EL (cell line): ENCODE results near the gene TPRG1L.

ENCODE experiments used
- DNase-seq: peaks from one replicate; pipeline ENCODE4 v3.0.0-alpha.2; 2016

The TPRG1L gene

GRCh38 chr1:3630161-3630611, 5.4 kb downstream of the TPRG1L start:
- DNase-seq = no peak

GRCh38 chr1:3630914-3631313, 6.1 kb downstream of the TPRG1L start:
- no peak for DNase-seq

GRCh38 chr1:3631320-3632260, 6.8 kb downstream of the TPRG1L start:
- DNase-seq = no peak

- DNase-seq = no peak
Measured at GRCh38 chr1:3632298-3632697, 7.5 kb downstream of the TPRG1L start.

- no peak for DNase-seq
Measured at GRCh38 chr1:3632716-3633343, 8.0 kb downstream of the TPRG1L start.

GRCh38 chr1:3633344-3634058, 8.7 kb downstream of the TPRG1L start:
- no peak for DNase-seq

- no peak for DNase-seq
Measured at GRCh38 chr1:3634059-3634800, 9.4 kb downstream of the TPRG1L start.

GRCh38 chr1:3636080-3636479, 11.3 kb downstream of the TPRG1L start:
- no peak for DNase-seq

GRCh38 chr1:3636531-3636930, 11.7 kb downstream of the TPRG1L start:
- DNase-seq = no peak

GRCh38 chr1:3638027-3638426, 13.2 kb downstream of the TPRG1L start:
- no peak for DNase-seq

GRCh38 chr1:3638676-3639075, 13.9 kb downstream of the TPRG1L start:
- no peak for DNase-seq

- DNase-seq = no peak
Measured at GRCh38 chr1:3639397-3639911, 14.6 kb downstream of the TPRG1L start.

- no peak for DNase-seq
Measured at GRCh38 chr1:3640121-3640837, 15.5 kb downstream of the TPRG1L start.

- DNase-seq = no peak
Measured at GRCh38 chr1:3641046-3641760, 16.4 kb downstream of the TPRG1L start.

GRCh38 chr1:3641816-3642215, 17.0 kb downstream of the TPRG1L start:
- no peak for DNase-seq

GRCh38 chr1:3642919-3643675, 18.3 kb downstream of the TPRG1L start:
- no peak for DNase-seq

GRCh38 chr1:3644273-3644672, 19.5 kb downstream of the TPRG1L start:
- DNase-seq = no peak

GRCh38 chr1:3645247-3645646, 20.4 kb downstream of the TPRG1L start:
- no peak for DNase-seq

- no peak for DNase-seq
Measured at GRCh38 chr1:3645666-3646355, 21.0 kb downstream of the TPRG1L start.

GRCh38 chr1:3646596-3646995, 21.8 kb downstream of the TPRG1L start:
- DNase-seq = no peak
